HG03520 (cell line): ENCODE data around the gene MANBA.

Source experiments
- ATAC-seq: cut with Tn5 transposase; IDR thresholded peaks from one replicate; pipeline ENCODE4 v1.9.1; 2021; ENCODE audit warnings: mild to moderate bottlenecking, moderate library complexity; ENCODE audit not compliant: unreplicated experiment

The MANBA gene

DNA sequence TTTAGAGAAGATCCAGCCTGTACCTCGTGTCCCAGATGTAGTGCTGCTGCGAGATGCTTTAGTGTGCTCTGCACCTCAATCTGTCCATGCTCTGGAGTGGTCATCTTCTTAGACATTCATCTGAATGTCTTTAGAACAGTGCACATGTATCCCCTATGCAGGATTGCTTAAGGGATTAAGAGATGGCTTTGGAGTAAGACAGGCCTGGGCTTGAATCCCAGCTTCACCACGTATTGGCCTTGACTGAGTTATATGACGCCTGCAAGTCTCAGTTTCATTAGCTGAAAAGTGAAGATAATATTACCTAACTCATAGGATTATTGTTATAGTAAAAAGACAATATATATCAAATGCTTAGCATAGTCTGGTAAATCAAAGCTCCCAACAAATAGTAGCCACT lies 161.3 kb downstream of the MANBA start:
- ATAC-seq = no peak

DNA sequence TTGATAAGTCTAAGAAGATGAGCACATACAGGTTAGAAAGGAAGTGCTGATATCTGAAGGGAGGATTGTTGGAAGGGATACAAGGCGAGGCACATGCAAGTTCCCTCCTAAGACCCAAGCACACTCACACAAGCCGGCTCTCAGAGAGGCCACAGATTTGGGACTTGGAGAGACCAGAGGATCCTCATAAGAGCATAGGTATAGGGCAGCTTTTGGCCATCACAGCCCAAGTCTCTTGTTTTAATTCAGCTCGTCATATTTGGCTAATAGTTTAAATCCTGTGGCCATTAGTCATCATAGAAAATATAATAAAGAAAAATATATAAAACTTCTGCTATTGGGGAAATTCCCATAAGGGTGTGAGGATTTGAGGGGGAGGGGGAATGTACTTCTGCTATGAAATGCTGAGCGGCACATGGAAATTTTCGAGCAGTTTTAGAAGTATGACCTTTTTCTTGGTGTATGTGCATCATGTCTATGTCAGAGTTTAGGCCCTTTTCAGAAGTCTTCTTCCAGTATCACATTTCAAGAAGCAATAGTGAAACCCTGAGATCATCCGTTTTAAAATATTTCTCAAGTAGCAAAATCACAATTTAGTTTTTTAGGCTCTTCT lies 161.9 kb downstream of the MANBA start:
- peak; percentile 55 for ATAC-seq

DNA sequence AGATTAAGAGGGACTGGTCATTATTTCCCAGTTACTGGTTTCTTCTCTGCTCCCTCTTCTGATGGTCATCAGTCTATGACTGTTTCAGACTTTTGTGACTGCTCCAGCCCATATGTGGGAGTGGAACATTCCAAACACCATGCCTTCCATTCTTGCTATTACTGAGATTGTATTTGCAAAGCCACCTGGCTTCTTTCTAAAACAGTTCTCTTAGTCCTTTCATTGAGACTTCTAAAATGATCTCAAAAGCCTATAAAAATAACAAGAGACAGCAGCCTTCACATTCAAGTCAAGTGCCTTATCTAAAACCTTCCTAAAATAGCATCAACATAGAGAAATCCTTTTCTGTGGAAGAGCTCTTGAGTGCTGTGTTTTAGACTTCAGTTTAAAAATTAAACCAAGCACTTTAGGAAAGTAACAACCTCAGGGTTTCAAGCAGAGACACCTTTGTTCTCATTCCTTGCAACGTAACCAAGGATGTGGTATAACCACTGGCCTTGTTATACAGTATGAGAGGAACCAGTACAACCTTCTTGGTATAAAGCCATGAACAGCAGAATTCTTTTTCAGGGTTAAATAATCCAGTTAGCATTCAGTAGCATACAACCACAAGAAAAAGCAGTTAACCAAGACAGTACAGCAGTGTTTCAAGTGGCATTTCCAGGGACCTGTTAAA lies 162.5 kb downstream of the MANBA start:
- peak; percentile 37 for ATAC-seq

DNA sequence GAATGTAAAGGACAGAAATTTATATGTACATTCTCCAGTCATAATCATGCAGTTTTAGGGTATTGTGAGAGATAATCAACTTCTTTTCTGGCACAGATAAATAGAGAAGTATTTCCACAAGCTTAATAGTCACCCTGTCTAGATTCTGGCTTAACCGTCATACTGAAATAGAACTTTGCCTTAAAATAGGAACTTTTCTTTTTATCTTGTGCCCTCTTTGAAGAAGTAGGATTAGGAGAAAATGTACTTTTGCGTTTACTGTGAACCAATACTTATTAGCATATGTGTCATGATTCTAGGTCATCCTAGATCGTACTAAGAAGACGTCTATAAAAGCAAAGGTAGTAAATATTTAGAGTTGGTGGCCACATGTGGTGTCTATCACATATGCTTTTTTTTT lies 164.2 kb downstream of the MANBA start:
- ATAC-seq = no peak

DNA sequence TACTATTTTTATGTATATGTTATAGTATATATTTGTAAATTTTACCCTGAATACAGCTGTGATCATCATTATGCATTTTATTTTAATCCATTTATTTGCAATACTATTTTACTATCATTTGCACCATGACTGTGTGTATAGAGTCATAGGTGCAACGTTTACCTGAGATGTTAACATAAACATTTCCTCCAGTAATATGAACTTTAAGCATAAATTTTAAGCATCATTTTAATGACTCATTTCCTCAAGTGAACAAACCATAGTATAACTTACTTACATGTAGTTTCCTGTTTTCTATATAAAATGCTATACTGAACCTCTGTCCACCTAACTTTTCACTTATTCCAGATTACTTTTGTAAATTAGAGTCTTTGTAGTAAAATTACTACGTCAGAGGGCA lies 166.8 kb downstream of the MANBA start:
- no peak for ATAC-seq

DNA sequence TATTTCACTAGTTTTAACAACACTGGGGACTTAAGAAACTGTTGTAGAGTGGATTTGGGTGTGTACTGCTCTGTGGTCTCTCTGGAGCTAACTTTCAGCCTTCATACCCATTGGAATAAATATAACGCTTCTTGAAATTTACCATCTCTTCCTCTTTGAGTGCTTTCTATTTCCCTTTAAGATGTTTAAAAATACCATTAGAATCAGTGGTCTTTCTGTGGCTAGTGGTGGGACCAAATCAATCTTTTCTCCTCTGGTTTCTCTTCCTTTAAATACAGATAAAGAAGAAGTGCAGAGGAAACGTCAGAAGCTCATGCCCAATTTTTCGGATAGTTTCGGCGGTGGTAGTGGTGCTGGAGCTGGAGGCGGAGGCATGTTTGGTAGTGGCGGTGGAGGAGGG lies 167.6 kb downstream of the MANBA start:
- ATAC-seq = no peak

DNA sequence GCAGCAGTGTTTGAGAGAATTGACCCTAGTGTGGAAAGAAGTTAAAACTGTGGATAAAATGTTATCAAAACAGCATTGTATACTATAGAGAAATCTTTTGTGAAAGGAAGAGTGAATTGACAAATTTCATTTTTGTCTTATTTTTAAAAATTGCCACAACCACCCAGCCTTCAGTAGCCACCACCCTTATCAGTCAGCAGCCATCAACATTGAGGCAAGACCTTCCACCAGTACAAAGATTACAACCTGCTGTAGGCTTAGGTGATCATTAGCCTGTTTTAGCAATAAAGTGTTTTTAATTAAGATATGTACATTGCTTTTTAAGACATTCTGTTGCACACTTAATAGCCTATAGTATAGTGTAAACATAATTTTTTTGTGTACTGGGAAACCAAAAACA lies 168.5 kb downstream of the MANBA start:
- no peak for ATAC-seq

DNA sequence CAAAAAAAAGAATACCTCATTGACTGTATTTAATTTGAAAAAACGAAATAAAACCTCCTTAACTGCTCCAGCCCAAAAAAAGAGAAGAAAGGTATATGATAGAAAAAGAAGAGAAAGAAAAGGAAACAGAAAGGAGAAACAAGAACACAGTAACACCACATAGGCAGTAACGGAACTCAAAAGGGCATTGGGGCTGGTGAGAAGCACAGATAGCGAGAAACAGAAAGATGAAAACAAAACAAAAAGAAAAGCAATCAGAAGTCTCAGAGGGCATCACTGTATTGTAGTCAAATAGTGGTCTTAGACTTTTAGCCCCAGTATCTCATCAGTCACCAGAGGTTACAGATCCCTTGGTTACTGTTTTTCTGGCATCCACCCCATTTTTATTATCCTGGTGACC lies 171.0 kb downstream of the MANBA start:
- ATAC-seq = no peak

DNA sequence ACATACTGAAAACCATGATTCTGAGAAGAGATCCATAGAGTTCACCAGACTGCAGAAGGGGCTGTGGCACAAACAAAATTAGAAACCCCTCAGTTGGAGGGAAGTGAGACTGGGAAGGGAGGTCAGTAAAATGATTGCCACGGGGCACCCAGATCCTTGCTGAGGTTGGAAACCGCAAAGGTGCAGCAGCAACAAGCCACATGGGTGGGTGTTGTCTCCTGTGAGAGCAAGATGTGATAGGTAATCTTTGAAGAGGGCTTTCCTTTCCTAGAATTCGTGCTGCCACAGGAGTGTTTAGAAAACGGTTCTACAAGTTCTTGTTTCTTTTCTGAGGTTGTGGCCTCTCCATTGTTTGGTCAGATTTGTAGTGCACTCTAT lies 174.1 kb downstream of the MANBA start:
- ATAC-seq = no peak

DNA sequence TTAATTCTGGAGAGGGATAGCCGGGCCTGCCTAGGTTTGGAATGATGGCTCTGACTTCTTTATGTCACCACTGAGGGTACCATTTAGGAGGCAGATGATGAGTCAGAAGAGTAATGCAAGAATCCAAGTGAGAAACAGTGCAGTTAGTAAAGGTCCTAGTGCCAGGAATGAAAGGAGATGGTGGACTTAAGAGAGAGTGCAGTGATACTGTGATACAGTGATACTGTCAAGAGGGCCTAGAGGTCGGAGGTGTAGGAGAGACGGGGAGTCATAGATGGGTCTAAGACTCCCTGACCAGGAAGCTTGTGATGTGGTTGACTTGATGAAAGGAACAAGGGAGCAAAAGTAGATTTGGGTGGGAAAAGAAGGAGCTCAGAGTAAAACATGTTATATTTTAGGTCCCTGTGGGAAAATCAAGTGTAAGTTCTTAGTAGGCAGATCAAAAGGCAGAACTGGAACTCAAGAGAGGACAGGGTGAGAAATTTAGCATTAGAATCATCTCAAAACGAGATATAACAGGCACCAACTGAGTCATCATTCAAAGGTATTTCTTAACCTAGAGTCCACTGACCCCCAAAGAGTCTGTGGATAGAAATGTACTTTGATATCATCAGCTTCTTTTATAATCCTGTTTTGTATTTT lies 174.6 kb downstream of the MANBA start:
- ATAC-seq = peak; percentile 39

DNA sequence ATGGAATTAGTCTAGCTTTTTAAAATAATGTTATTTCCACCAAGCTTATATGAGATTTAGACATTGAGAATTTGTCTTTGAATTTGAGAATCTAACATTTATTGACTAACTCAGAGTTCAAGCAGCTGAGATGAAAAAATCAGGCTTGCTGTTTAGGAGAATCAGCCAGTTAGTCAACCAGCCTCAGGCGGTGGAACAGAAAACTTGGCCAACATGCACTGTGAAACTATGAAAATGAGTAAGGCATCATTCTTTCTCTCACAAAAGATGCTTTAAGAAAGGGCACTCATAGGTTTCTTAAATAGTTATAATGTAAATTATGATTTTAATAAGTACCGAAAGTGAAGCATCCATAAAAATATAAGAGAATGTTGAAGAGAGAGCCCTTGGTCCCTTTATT lies 175.4 kb downstream of the MANBA start:
- ATAC-seq = peak; percentile 29

DNA sequence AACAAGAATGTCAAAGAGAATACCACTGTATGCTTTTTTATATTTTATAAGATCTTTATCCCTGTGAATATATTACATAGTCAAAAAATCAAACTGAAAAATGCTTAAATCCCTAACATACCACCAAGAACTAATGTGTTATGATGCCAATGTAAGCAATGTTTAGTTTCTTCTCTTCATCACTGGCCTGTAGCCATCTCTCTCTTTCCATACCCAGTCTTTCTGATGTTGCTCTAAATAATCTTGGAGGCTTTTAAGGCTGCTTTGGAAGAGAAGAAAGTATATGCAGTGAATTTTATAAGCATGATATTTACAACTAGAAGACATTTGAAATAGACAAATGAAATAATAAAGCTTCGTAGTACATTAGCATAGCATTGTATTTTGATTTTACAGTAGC lies 176.7 kb downstream of the MANBA start:
- no peak for ATAC-seq
